WERI-Rb-1 (cell line): ENCODE data around the gene TXNRD3.
A peak's percentile ranks its signal among the peaks of the same experiment; 100 is the strongest.

Source experiments
- DNase-seq: peaks from one replicate; pipeline ENCODE4 v3.0.0-alpha.2; 2020
- H3K27ac ChIP-seq: fragments of 250-450 bp; sonication (Bioruptor Pico); 2 replicates; pipeline ENCODE4 v1.5.1; 2020; ENCODE audit warnings: mild to moderate bottlenecking, moderate library complexity
- H3K27me3 ChIP-seq: fragments of 250-450 bp; sonication (Bioruptor Pico); 2 replicates; pipeline ENCODE4 v1.5.1; 2021; ENCODE audit warnings: mild to moderate bottlenecking, low read depth, moderate library complexity; ENCODE audit not compliant: insufficient read depth, severe bottlenecking
- H3K36me3 ChIP-seq: fragments of 250-450 bp; sonication (Bioruptor Pico); 2 replicates; pipeline ENCODE4 v1.5.1; 2020; ENCODE audit warnings: mild to moderate bottlenecking, moderate library complexity
- H3K4me3 ChIP-seq: 2 replicates; pipeline ENCODE4 v1.5.1; 2011; ENCODE audit warnings: low read depth, mild to moderate bottlenecking, control low read depth, low read length
- H3K9me3 ChIP-seq: fragments of 250-450 bp; sonication (Bioruptor Pico); 2 replicates; pipeline ENCODE4 v1.5.1; 2021; ENCODE audit warnings: mild to moderate bottlenecking, moderate library complexity; ENCODE audit not compliant: severe bottlenecking
- TF ChIP-seq, protein P1 (sequence below): IDR thresholded peaks from 2 replicates; pipeline ENCODE4 v1.5.1; 2011; ENCODE audit warnings: low read depth, mild to moderate bottlenecking, control low read depth, inconsistent platforms, low read length

The TXNRD3 gene

DNA sequence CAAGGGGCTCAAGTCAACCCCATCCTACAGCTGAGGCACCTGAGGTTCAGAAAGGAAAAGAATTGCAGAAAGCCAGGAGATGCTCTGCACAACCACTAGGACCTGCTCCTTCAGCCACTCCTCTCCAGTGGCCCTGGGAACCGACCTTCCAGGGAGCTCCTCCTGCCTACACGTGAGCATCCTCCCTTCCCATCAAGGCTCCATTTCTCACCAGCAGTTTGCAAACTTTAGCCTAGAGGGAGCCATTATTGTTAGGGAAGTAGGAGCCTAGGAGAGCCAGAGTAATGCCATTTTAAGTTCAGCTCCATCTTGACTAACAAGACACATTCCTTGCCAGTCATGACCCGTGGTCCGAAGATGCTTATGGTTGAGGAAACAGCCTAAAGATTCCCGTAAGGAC, 37.9 kb upstream of the TXNRD3 start:
- Histone ChIP-seq H3K27ac (no peak overlapping the region), H3K27me3 (no peaks in the 10 kb centered on the region), H3K9me3 (peaks cover 3% of the 10 kb centered on the region), H3K36me3 (no peaks in the 10 kb centered on the region), H3K4me3 (no peak overlapping the region)
- TF ChIP-seq, protein P1, sequence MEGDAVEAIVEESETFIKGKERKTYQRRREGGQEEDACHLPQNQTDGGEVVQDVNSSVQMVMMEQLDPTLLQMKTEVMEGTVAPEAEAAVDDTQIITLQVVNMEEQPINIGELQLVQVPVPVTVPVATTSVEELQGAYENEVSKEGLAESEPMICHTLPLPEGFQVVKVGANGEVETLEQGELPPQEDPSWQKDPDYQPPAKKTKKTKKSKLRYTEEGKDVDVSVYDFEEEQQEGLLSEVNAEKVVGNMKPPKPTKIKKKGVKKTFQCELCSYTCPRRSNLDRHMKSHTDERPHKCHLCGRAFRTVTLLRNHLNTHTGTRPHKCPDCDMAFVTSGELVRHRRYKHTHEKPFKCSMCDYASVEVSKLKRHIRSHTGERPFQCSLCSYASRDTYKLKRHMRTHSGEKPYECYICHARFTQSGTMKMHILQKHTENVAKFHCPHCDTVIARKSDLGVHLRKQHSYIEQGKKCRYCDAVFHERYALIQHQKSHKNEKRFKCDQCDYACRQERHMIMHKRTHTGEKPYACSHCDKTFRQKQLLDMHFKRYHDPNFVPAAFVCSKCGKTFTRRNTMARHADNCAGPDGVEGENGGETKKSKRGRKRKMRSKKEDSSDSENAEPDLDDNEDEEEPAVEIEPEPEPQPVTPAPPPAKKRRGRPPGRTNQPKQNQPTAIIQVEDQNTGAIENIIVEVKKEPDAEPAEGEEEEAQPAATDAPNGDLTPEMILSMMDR, result no peak
- no peak for DNase-seq

DNA sequence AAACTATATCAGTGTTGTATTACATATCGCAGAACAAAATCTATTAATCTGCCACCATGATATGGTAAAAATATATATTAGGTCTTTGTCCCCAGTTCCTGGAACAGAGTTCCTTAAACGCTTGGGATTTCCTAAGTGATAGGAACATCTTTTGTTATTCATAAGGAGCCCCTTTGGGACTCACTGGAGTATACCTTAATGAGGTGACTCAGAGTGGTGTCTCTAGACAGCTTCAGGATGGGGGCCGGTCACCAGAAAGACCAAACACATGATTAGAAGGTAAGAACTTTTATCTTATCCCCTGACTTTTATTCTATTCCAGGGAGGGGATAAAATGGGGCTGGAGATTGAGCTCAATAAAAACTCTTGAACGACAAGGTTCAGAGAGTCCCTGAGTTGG, 36.8 kb upstream of the TXNRD3 start:
- no peak overlapping the region for H3K4me3 ChIP-seq
- DNase-seq, result no peak
- H3K9me3 ChIP-seq, result peaks cover 3% of the 10 kb centered on the region
- no peak overlapping the region for H3K27ac ChIP-seq
- H3K27me3 ChIP-seq, result no peaks in the 10 kb centered on the region
- TF ChIP-seq, protein P1, result no peak
- no peaks in the 10 kb centered on the region for H3K36me3 ChIP-seq

DNA sequence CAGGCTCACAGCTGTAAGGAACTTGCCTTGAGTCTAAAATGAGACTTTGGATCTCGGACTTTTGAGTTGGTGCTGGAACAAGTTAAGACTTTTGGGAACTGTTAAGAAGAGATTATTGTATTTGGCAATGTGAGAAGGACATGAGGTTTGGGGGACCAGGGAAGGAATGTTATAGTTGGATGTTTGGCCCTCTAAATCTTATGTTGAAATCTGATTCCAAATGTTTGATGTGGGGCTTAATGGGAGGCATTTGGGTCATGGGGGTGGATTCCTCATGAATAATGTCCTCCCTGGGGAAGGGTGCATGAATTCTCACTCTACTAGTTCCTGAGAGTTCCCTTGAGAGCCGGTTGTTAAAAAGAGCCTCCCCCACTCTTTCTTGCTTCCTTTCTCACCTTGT, 30.6 kb upstream of the TXNRD3 start:
- Histone ChIP-seq H3K9me3 (peaks cover 4% of the 10 kb centered on the region), H3K36me3 (no peaks in the 10 kb centered on the region), H3K4me3 (no peak overlapping the region), H3K27ac (no peak overlapping the region), H3K27me3 (no peaks in the 10 kb centered on the region)
- DNase-seq, result no peak
- TF ChIP-seq, protein P1, result no peak

DNA sequence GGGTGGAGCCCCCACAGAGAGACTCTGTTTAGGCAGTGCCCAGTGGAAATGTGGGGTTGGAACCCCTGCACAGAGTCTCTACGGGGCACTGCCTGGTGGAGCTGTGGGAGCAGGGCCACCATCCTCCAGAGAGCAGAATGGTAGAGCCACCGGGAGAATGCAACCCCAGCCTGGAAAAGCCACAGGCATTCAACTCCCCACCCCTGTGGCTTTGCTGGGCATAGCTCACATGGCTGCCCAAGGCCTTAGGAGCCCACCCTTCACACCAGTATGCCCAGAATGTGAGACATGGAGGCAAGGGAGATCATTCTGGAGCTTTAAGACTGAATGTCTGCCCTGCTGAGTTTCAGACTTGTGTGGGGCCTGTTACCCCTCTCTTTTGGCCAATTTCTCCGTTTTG, 30.1 kb upstream of the TXNRD3 start:
- H3K27ac ChIP-seq, result no peak overlapping the region
- H3K9me3 ChIP-seq, result peaks cover 4% of the 10 kb centered on the region
- TF ChIP-seq, protein P1, result no peak
- no peaks in the 10 kb centered on the region for H3K27me3 ChIP-seq
- no peak overlapping the region for H3K4me3 ChIP-seq
- DNase-seq, result no peak
- H3K36me3 ChIP-seq, result no peaks in the 10 kb centered on the region

DNA sequence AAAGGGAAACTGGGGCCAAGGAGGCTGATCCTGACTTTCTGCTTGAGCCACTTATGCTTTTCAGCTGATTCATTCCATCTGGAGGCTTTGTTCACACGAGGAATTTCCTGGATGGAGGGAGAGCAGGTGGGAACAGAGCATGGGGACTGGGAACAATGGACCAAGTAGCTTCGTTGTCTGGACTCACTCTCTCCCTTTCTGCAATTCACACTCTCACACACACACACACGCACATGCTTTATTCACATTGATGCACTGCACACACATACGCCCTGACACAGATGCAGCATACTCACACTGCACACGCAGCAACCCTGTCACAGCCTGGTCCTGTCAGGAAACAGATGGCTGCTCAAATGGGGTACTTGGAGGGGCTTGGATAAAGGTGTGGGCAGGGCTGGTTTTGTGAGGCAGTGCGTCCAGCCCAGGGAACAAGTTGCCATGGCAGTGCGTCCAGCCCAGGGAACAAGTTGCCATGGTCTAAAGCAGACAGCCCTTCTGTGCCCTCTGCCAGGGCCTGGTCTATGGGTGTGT, 29.4 kb upstream of the TXNRD3 start:
- Histone ChIP-seq H3K9me3 (peaks cover 4% of the 10 kb centered on the region), H3K36me3 (no peaks in the 10 kb centered on the region), H3K27me3 (no peaks in the 10 kb centered on the region), H3K4me3 (no peak overlapping the region), H3K27ac (peak overlapping the region; percentile 48)
- DNase-seq, result peak; percentile 53
- TF ChIP-seq, protein P1, result no peak

DNA sequence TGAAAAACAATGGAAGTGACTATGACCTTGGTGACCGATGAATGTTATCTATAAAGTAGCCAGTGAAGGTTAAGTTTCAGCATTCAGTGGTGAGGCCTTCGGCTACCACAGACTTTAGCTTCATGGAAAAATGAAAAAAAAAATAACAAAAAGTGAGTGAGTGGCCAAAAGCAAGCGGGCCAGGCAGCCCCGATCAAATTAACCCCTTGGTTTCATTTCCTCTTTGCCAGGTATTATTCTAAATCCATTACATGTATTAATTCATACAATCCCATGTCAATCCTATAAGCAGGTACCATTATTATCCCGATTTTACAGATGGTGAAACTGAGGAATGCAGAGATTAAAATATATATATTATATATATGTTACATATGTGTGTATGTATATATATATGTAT, 28.1 kb upstream of the TXNRD3 start:
- H3K27me3 ChIP-seq, result no peaks in the 10 kb centered on the region
- no peaks in the 10 kb centered on the region for H3K36me3 ChIP-seq
- H3K27ac ChIP-seq, result no peak overlapping the region
- TF ChIP-seq, protein P1, result no peak
- H3K4me3 ChIP-seq, result no peak overlapping the region
- H3K9me3 ChIP-seq, result peaks cover 4% of the 10 kb centered on the region
- DNase-seq, result no peak
